BJ (cell line): ENCODE results near the gene CCDC88C. TPM values are rescaled to one million over a fixed set of nuclear protein-coding genes. Genes with fewer than 3 reads are reported as not detected.

Experiments
- CTCF ChIA-PET: fragments of 350-600 bp; formaldehyde crosslinking; extraction: SDS; loops from one replicate; lab custom pipeline; 2021; ENCODE audit warnings: antibody characterized with exemption, inconsistent platforms; lab: Yijun Ruan, JAX
- POLR2A ChIA-PET: fragments of 300-600 bp; sonication (Branson Sonifier 250); formaldehyde crosslinking; extraction: SDS; loops from one replicate; lab custom pipeline; 2021; ENCODE audit warnings: antibody characterized with exemption; lab: Charles Lee
- DNase-seq: peaks from one replicate; pipeline ENCODE4 v3.0.0-alpha.2; 2011; ENCODE audit warnings: low read depth
- H3K27me3 ChIP-seq: 2 replicates; pipeline ENCODE4 v1.6.0; 2011; ENCODE audit warnings: low read length; ENCODE audit not compliant: control insufficient read depth, insufficient read depth
- H3K36me3 ChIP-seq: 2 replicates; pipeline ENCODE4 v1.5.1; 2011; ENCODE audit warnings: low read length; ENCODE audit not compliant: control insufficient read depth, insufficient read depth
- H3K4me3 ChIP-seq: 2 replicates; pipeline ENCODE4 v1.5.1; 2011; ENCODE audit warnings: low read depth, mild to moderate bottlenecking, control low read depth, low read length
- CTCF ChIP-seq: IDR thresholded peaks from 2 replicates; pipeline ENCODE4 v1.5.1; 2011; ENCODE audit warnings: low read depth, mild to moderate bottlenecking, control low read depth, inconsistent platforms, low read length, moderate library complexity; ENCODE audit not compliant: insufficient read depth
- polyA plus RNA-seq: library from polyadenylated mRNA; depleted of rRNA; stranded (reverse); fragments of >200 nt; gene quantifications from 2 replicates; pipeline ENCODE4 v1.2.3, GENCODE V29; 2011

Gene CCDC88C
- polyA plus RNA-seq, 1 experiment: not detected

- Histone ChIP-seq H3K36me3 (no peaks in the 10 kb centered on the region), H3K27me3 (no peaks in the 10 kb centered on the region), H3K4me3 (no peak overlapping the region)
- ChIA-PET CTCF (interaction anchor here (1.2 kb wide), 1 partner anchor 37 kb away, joined by 3 read pairs; no protein-coding TSS in a partner anchor), POLR2A (no interaction called here)
- DNase-seq: no peak
- TF ChIP-seq CTCF: no peak
Measured at GRCh38 chr14:91360490-91361232, 57.0 kb downstream of the CCDC88C start.

- Histone ChIP-seq H3K4me3 (no peak overlapping the region), H3K27me3 (no peaks in the 10 kb centered on the region), H3K36me3 (no peaks in the 10 kb centered on the region)
- no peak for TF ChIP-seq CTCF
- ChIA-PET POLR2A (no interaction called here), CTCF (no interaction called here)
- no peak for DNase-seq
Measured at GRCh38 chr14:91358654-91359220, 58.9 kb downstream of the CCDC88C start.

- no peak for DNase-seq
- no peak for TF ChIP-seq CTCF
- Histone ChIP-seq H3K4me3 (no peak overlapping the region), H3K27me3 (no peaks in the 10 kb centered on the region), H3K36me3 (no peaks in the 10 kb centered on the region)
- ChIA-PET CTCF (no interaction called here), POLR2A (no interaction called here)
Measured at GRCh38 chr14:91358025-91358319, 59.6 kb downstream of the CCDC88C start.

DNA sequence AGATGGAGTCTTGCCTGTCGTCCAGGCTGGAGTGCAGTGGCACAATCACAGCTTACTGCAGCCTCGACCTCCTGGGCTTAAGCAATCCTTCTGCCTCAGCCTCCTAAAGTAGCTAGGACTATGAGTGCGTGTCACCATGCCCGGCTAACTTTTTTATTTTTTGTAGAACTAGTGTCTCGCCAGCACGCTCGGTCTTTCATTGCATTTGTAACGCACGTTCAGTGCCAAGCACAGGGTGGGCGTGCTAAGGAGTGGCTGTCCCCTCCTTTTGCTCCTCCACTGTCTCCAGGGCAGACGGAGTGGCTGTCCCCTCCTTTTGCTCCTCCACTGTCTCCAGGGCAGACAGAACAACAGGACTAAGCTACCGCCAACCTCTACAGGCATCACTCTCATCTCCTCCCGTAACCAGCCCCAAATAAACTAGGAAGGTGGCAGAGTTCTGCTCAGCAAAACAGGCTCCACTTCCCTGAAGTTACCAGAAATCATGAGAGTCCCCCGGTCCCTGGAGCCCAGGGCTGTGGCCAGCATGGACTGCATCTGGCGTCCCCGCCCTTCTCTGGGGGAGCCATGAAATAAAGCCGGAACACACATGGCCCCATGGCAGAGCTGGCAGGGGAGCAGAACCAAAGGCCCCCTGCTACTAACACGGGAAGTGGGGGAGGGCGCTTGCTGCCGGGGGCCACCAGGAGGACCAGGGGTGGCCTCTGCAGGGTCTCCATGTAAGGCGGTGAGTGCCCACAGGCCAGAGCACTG is 60.2 kb downstream of the CCDC88C start:
- H3K36me3 ChIP-seq: no peaks in the 10 kb centered on the region
- CTCF ChIA-PET: no interaction called here
- no peaks in the 10 kb centered on the region for H3K27me3 ChIP-seq
- POLR2A ChIA-PET: no interaction called here
- no peak overlapping the region for H3K4me3 ChIP-seq
- TF ChIP-seq CTCF: no peak
- no peak for DNase-seq

- DNase-seq: no peak
- Histone ChIP-seq H3K36me3 (no peaks in the 10 kb centered on the region), H3K27me3 (peaks cover 3% of the 10 kb centered on the region; the same call in 1 of the 2 replicates), H3K4me3 (no peak overlapping the region)
- TF ChIP-seq CTCF: no peak
- ChIA-PET POLR2A (no interaction called here), CTCF (interaction anchor here (0.7 kb wide), 1 partner anchor 9 kb away, joined by 3 read pairs; no protein-coding TSS in a partner anchor)
Measured at GRCh38 chr14:91356181-91356763, 61.3 kb downstream of the CCDC88C start.
